Endothelial cell of umbilical vein (primary cell): ENCODE data around the gene SLC1A1. TPM values are rescaled to one million over a fixed set of nuclear protein-coding genes. Genes with fewer than 3 reads are reported as not detected.

ENCODE experiments used
- BruUV-seq: library from RNA; stranded (reverse); fragments of 400-500 nt; replicated peaks from 2 replicates; lab custom pipeline; 2021; lab: Mats Ljungman, UMichigan
- CTCF ChIA-PET: fragments of 300-600, 350-600 bp; sonication (Branson Sonifier 250); formaldehyde crosslinking; loops from one replicate; lab custom pipeline; 2021; ENCODE audit warnings: antibody characterized with exemption, inconsistent platforms; lab: Charles Lee
- POLR2A ChIA-PET: fragments of 300-600, 350-600 bp; sonication (Branson Sonifier 250); formaldehyde crosslinking; loops from one replicate; lab custom pipeline; 2021; ENCODE audit warnings: antibody characterized with exemption, inconsistent platforms; lab: Charles Lee
- DNase-seq: peaks from one replicate; pipeline ENCODE4 v3.0.0-alpha.2; 2011; ENCODE audit warnings: low read depth, low spot score
- FAIRE-seq: peaks from 2 replicates; lab custom pipeline; 2011; peaks lifted over from hg19 to GRCh38; lab: Jason Lieb, UNC
- H2AFZ ChIP-seq: 2 replicates; pipeline ENCODE4 v1.6.0; 2012; ENCODE audit warnings: low read depth, low read length, control low read depth, inconsistent platforms
- H3K27ac ChIP-seq: 2 replicates; pipeline ENCODE4 v1.5.1; 2011; ENCODE audit warnings: low read depth, mild to moderate bottlenecking, control low read depth, low read length, moderate library complexity; ENCODE audit not compliant: insufficient read depth
- H3K27me3 ChIP-seq, 2 experiments: 2 replicates each; pipeline versions ENCODE4 v1.6.0 to v1.6.1; 2011; ENCODE audit warnings: low read length in 2 of 2, mixed read lengths in 1 of 2; ENCODE audit not compliant: control insufficient read depth in 2 of 2, insufficient read depth in 2 of 2
- H3K36me3 ChIP-seq, 2 experiments: 2 replicates in 1 of 2; 3 replicates in 1 of 2; pipeline ENCODE4 v1.5.1; 2011; ENCODE audit warnings: low read length in 2 of 2, mild to moderate bottlenecking in 1 of 2, moderate library complexity in 1 of 2; ENCODE audit not compliant: control insufficient read depth in 2 of 2, insufficient read depth in 2 of 2; ENCODE audit errors: extremely low read depth in 1 of 2
- H3K4me1 ChIP-seq: 3 replicates; pipeline ENCODE4 v1.5.1; 2011; ENCODE audit warnings: mild to moderate bottlenecking, low read length; ENCODE audit not compliant: control insufficient read depth, insufficient read depth; ENCODE audit errors: extremely low read depth
- H3K4me2 ChIP-seq: 2 replicates; pipeline ENCODE4 v1.6.1; 2011; ENCODE audit warnings: low read length, control low read depth, mixed read lengths; ENCODE audit not compliant: insufficient read depth
- H3K4me3 ChIP-seq, 3 experiments: fragments of 200-600 bp in 1 of 3; sonication (generic), shearing (Covaris generic) in 1 of 3; replicated peaks in 1 of 3; 2 replicates each; pipeline ENCODE4 v1.5.1; 2011 to 2016; ENCODE audit warnings: control low read depth in 3 of 3, low read length in 3 of 3, mild to moderate bottlenecking in 2 of 3, inconsistent platforms in 1 of 3, low read depth in 1 of 3, moderate library complexity in 1 of 3; ENCODE audit not compliant: insufficient read depth in 1 of 3
- H3K79me2 ChIP-seq: 2 replicates; pipeline ENCODE4 v1.6.0; 2012; ENCODE audit warnings: low read length, inconsistent platforms; ENCODE audit not compliant: control insufficient read depth, insufficient read depth
- H3K9ac ChIP-seq: replicated peaks from 2 replicates; pipeline ENCODE3; 2011; ENCODE audit warnings: low read length, control low read depth; ENCODE audit not compliant: insufficient read depth; ENCODE audit errors: extremely low read depth
- H3K9me1 ChIP-seq: replicated peaks from 3 replicates; pipeline ENCODE4 v1.6.0; 2011; ENCODE audit warnings: mild to moderate bottlenecking, low read length; ENCODE audit not compliant: control insufficient read depth, insufficient read depth; ENCODE audit errors: extremely low read depth
- H3K9me3 ChIP-seq: replicated peaks from 2 replicates; pipeline ENCODE4 v1.5.1; 2012; ENCODE audit warnings: low read length, inconsistent platforms; ENCODE audit not compliant: control insufficient read depth, insufficient read depth
- H4K20me1 ChIP-seq: replicated peaks from 2 replicates; pipeline ENCODE3; 2011; ENCODE audit warnings: mild to moderate bottlenecking, low read length; ENCODE audit not compliant: control insufficient read depth, insufficient read depth; ENCODE audit errors: extremely low read depth
- EZH2 ChIP-seq: IDR thresholded peaks from 2 replicates; pipeline ENCODE4 v1.6.1; 2012; ENCODE audit warnings: borderline replicate concordance, low read depth, mild to moderate bottlenecking, moderate library complexity, low read length, inconsistent platforms; ENCODE audit not compliant: severe bottlenecking
- FOS ChIP-seq: IDR thresholded peaks from 2 replicates; pipeline ENCODE4 v1.6.1; 2011; ENCODE audit warnings: mild to moderate bottlenecking, low read length, moderate library complexity, borderline replicate concordance; ENCODE audit not compliant: insufficient read depth
- GATA2 ChIP-seq: IDR thresholded peaks from 2 replicates; pipeline ENCODE4 v1.7.0; 2011; ENCODE audit warnings: low read depth, mild to moderate bottlenecking, moderate library complexity, mixed read lengths, low read length; ENCODE audit not compliant: insufficient read length, insufficient read depth
- JUN ChIP-seq: IDR thresholded peaks from 2 replicates; pipeline ENCODE4 v1.6.1; 2011; ENCODE audit warnings: borderline replicate concordance, low read depth; ENCODE audit not compliant: insufficient read length, insufficient read depth
- MYC ChIP-seq: IDR thresholded peaks from one replicate; pipeline ENCODE4 v1.6.1; 2011; ENCODE audit warnings: mild to moderate bottlenecking, low read depth, low read length
- POLR2A ChIP-seq: IDR thresholded peaks from 2 replicates; pipeline ENCODE4 v1.6.1; 2012; ENCODE audit warnings: low read depth, mild to moderate bottlenecking, control low read depth, low read length
- POLR2AphosphoS5 ChIP-seq: IDR thresholded peaks from 2 replicates; pipeline ENCODE4 v1.6.1; 2012; ENCODE audit warnings: low read depth, mild to moderate bottlenecking, control low read depth, low read length, moderate library complexity; ENCODE audit not compliant: insufficient read depth
- dilution Hi-C: fragments of 300-500 bp; cut with MboI; formaldehyde crosslinking; loops from one replicate; pipeline ENCODE4 v1.15.0; 2019; ENCODE audit warnings: low sequenced_read_pairs; ENCODE audit not compliant: extremely low pct_ligation_motif_present
- intact Hi-C: fragments of 100-400 bp; cut with micrococcal nuclease; formaldehyde crosslinking; loops from one replicate; pipeline ENCODE4 v1.10.0; 2022
- polyA plus RNA-seq, 4 experiments: library from polyadenylated mRNA; depleted of rRNA in 3 of 4; stranded (reverse) in 3 of 4; unstranded in 1 of 4; fragments of >200 nt; gene quantifications; 2 replicates each; pipeline versions ENCODE4 v1.2.1 to v1.2.3, GENCODE V29; 2011 to 2012; ENCODE audit warnings: missing spikeins in 1 of 4
- total RNA-seq: library from RNA; stranded (reverse); gene quantifications from 2 replicates; pipeline ENCODE4 v1.2.3, GENCODE V29; 2021
- TF ChIP-seq, protein P1 (sequence below), 2 donors: IDR thresholded peaks; 1 replicate in 1 of 2; 2 replicates in 1 of 2; pipeline ENCODE4 v1.5.1; 2011; ENCODE audit warnings: low read length in 2 of 2, mild to moderate bottlenecking in 2 of 2, moderate library complexity in 2 of 2, control low read depth in 1 of 2, inconsistent platforms in 1 of 2, low read depth in 1 of 2; ENCODE audit not compliant: insufficient read depth in 1 of 2; ENCODE audit errors: extremely low read depth in 1 of 2
- TF ChIP-seq, protein P2 (sequence below): IDR thresholded peaks from 2 replicates; pipeline ENCODE4 v1.6.1; 2011; ENCODE audit not compliant: insufficient read depth, insufficient read length

SLC1A1 gene
- total and polyA plus RNA-seq, 2 donors (not counting 3 experiments of a cell fraction or from before 2014, with no cell fraction given) = 5.8 to 8.3 TPM

DNA sequence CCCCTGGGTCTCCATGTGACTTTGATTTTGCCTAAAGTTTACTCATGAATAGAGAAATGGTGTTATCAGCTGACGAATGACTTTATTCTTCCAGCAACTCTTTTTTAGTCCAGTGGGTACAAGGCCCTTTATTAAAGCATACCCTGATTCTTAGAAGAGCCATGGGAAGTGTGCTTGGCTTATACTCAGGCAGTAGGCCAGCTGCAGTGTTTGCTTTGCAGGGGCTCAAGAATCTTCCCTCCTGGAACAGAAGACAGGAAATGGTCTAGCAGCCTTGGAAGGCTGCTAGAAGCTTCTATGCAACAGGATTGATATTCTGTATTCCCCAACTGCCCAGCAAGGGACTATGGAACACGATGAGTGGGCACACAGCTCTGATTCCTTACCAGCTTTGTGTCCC lies 98.5 kb downstream of the SLC1A1 start:
- Histone ChIP-seq H2AFZ (no peak overlapping the region), H3K27ac (no peak overlapping the region), H3K4me1 (no peaks in the 10 kb centered on the region), H3K9me1 (no peaks in the 10 kb centered on the region), H3K9me3 (no peaks in the 10 kb centered on the region), H3K4me2 (no peak overlapping the region), H3K9ac (no peak overlapping the region), H3K4me3 (no peak overlapping the region), H3K79me2 (no peaks in the 10 kb centered on the region), H4K20me1 (no peaks in the 10 kb centered on the region), H3K36me3 (no peaks in the 10 kb centered on the region), H3K27me3 (no peaks in the 10 kb centered on the region)
- FAIRE-seq = no peak
- ChIA-PET POLR2A (no interaction called here), CTCF (interaction anchor here (0.8 to 1.2 kb wide), 2 partner anchors 22 to 28 kb away, joined by 3 read pairs; no protein-coding TSS in a partner anchor)
- no TSS peak for BruUV-seq
- peak; percentile 31 for DNase-seq
- intact Hi-C loops = no loop called here
- TF ChIP-seq POLR2A (no peak), JUN (no peak), GATA2 (no peak), MYC (no peak), FOS (no peak), POLR2AphosphoS5 (no peak), EZH2 (no peak)
- TF ChIP-seq, protein P1, sequence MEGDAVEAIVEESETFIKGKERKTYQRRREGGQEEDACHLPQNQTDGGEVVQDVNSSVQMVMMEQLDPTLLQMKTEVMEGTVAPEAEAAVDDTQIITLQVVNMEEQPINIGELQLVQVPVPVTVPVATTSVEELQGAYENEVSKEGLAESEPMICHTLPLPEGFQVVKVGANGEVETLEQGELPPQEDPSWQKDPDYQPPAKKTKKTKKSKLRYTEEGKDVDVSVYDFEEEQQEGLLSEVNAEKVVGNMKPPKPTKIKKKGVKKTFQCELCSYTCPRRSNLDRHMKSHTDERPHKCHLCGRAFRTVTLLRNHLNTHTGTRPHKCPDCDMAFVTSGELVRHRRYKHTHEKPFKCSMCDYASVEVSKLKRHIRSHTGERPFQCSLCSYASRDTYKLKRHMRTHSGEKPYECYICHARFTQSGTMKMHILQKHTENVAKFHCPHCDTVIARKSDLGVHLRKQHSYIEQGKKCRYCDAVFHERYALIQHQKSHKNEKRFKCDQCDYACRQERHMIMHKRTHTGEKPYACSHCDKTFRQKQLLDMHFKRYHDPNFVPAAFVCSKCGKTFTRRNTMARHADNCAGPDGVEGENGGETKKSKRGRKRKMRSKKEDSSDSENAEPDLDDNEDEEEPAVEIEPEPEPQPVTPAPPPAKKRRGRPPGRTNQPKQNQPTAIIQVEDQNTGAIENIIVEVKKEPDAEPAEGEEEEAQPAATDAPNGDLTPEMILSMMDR (IDR thresholded peaks at IDR 0.05; ENCODE audit: extremely low read depth in 1 of 2, insufficient read depth in 1 of 2, low read depth in 1 of 2, low read length in 2 of 2) = no peak
- TF ChIP-seq, protein P2, sequence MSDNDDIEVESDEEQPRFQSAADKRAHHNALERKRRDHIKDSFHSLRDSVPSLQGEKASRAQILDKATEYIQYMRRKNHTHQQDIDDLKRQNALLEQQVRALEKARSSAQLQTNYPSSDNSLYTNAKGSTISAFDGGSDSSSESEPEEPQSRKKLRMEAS = no peak
- dilution Hi-C loops = no loop called here
